Measurements from ENCODE around the gene FNBP1. TPM values are rescaled to one million over a fixed set of nuclear protein-coding genes. Genes with fewer than 3 reads are reported as not detected.

FNBP1 gene
- total and polyA plus RNA-seq, 2 of the 13 experiments (the other 11 are each of a cell fraction or from before 2014, with no cell fraction given) = 5.4 to 19.5 TPM

GRCh38 chr9:129857207-129857606, 185.8 kb downstream of the FNBP1 start:
- Histone ChIP-seq H3K9me3 (ENCODE audit: low read length) (no peaks in the 10 kb centered on the region), H3K27me3 (ENCODE audit: control insufficient read depth in 1 of 2, insufficient read depth in 2 of 2, low read length in 2 of 2) (no peaks in the 10 kb centered on the region), H3K9ac (ENCODE audit: insufficient read depth, low read depth, low read length) (no peak overlapping the region), H4K20me1 (ENCODE audit: insufficient read depth, low read length) (no peaks in the 10 kb centered on the region), H3K4me3 (replicated peaks in 1 of 3; ENCODE audit: insufficient read depth in 1 of 3, low read depth in 2 of 3, low read length in 3 of 3) (no peak overlapping the region), H2AFZ (ENCODE audit: low read length) (no peak overlapping the region), H3K4me2 (ENCODE audit: low read depth, low read length) (no peak overlapping the region), H3K36me3 (replicated peaks in 1 of 2; ENCODE audit: control insufficient read depth in 1 of 2, insufficient read depth in 2 of 2, low read length in 2 of 2) (peaks cover 8 to 25% of the 10 kb centered on the region in 2 experiments; a peak in 4 of 5 replicates), H3K4me1 (ENCODE audit: insufficient read depth, low read length) (no peaks in the 10 kb centered on the region), H3K79me2 (ENCODE audit: insufficient read depth, low read length) (no peaks in the 10 kb centered on the region), H3K27ac (ENCODE audit: extremely low read length, insufficient read depth, low read length) (no peak overlapping the region)
- 92% methylated on average over 7 of the region's 7 CpGs for WGBS (ENCODE audit: low lambda C conversion rate)
- DNase-seq (ENCODE audit: low spot score) (no peak), FAIRE-seq (no peak), ATAC-seq (no peak)
- ChIA-PET POLR2A (no interaction called here), CTCF (ENCODE audit: low intra/inter-chr PET ratio, low total read pairs) (no interaction called here)
- TF ChIP-seq ZFYVE20 (CRISPR knock-in tag; IDR thresholded peaks at IDR 0.05; ENCODE audit: borderline replicate concordance, low read depth) (no peak), HDAC6 (IDR thresholded peaks at IDR 0.05; ENCODE audit: low read depth, low read length) (no peak), ZZZ3 (CRISPR knock-in tag; IDR thresholded peaks at IDR 0.05; ENCODE audit: borderline replicate concordance) (no peak), TGIF2 (CRISPR knock-in tag; IDR thresholded peaks at IDR 0.05) (no peak), MNT (IDR thresholded peaks at IDR 0.05) (0 out of 2 replicates have a peak, but pooled peaks have one; percentile 25), ZNF672 (CRISPR knock-in tag; IDR thresholded peaks at IDR 0.05) (no peak)
- in situ Hi-C loops (cut with HindIII; ENCODE audit: extremely low pct_ligation_motif_present, low pct_unique_long_range_greater_than_20kb) = no loop called here
- intact Hi-C loops (cut with micrococcal nuclease; ENCODE audit: unreplicated experiment) = no loop called here
- BruUV-seq (replicated peaks) = no TSS peak

GRCh38 chr9:129854588-129855110, 188.3 kb downstream of the FNBP1 start:
- Histone ChIP-seq H3K27ac (ENCODE audit: extremely low read length, insufficient read depth, low read length) (no peak overlapping the region), H3K4me1 (ENCODE audit: insufficient read depth, low read length) (no peaks in the 10 kb centered on the region), H2AFZ (ENCODE audit: low read length) (no peak overlapping the region), H3K9me3 (ENCODE audit: low read length) (no peaks in the 10 kb centered on the region), H4K20me1 (ENCODE audit: insufficient read depth, low read length) (no peaks in the 10 kb centered on the region), H3K79me2 (ENCODE audit: insufficient read depth, low read length) (no peaks in the 10 kb centered on the region), H3K4me2 (ENCODE audit: low read depth, low read length) (no peak overlapping the region), H3K36me3 (replicated peaks in 1 of 2; ENCODE audit: control insufficient read depth in 1 of 2, insufficient read depth in 2 of 2, low read length in 2 of 2) (peaks cover 5 to 27% of the 10 kb centered on the region in 2 experiments; a peak in 3 of 5 replicates), H3K9ac (ENCODE audit: insufficient read depth, low read depth, low read length) (no peak overlapping the region), H3K27me3 (ENCODE audit: control insufficient read depth in 1 of 2, insufficient read depth in 2 of 2, low read length in 2 of 2) (no peaks in the 10 kb centered on the region), H3K4me3 (replicated peaks in 1 of 3; ENCODE audit: insufficient read depth in 1 of 3, low read depth in 2 of 3, low read length in 3 of 3) (no peak overlapping the region)
- DNase-seq (ENCODE audit: low spot score) = no peak
- CTCF ChIA-PET (ENCODE audit: low intra/inter-chr PET ratio, low total read pairs) = no interaction called here
- POLR2A ChIA-PET = no interaction called here
- no TSS peak for BruUV-seq (replicated peaks)
- no peak for FAIRE-seq
- WGBS (ENCODE audit: low lambda C conversion rate) = 95% methylated on average over 4 of the region's 4 CpGs
- no peak for TF ChIP-seq SMAD9 (CRISPR knock-in tag; IDR thresholded peaks at IDR 0.05)
- ATAC-seq = no peak
- in situ Hi-C loops (cut with HindIII; ENCODE audit: extremely low pct_ligation_motif_present, low pct_unique_long_range_greater_than_20kb) = no loop called here
- intact Hi-C loops (cut with micrococcal nuclease; ENCODE audit: unreplicated experiment) = no loop called here
